Left lung (tissue), 10 donors: Measurements from ENCODE around the gene XCL1. TPM values are rescaled to one million over a fixed set of nuclear protein-coding genes. Genes with fewer than 3 reads are reported as not detected.
"Not testable (repeated sequence)": the region's sequence is repeated elsewhere in the genome, so short reads cannot be mapped to it uniquely, and the experiment has no call there.

Experiments used
- ATAC-seq: fragments of 200-7000 bp; cut with Tn5 transposase; one replicate; pipeline ENCODE4 v1.9.1; 2020; ENCODE audit warnings: moderate library complexity
- DNase-seq, 4 donors: peaks; one replicate each; pipeline ENCODE4 v3.0.0-alpha.2; 2013 to 2020
- H3K27ac ChIP-seq, 2 donors: fragments of 200-600 bp; sonication (generic) in 1 of 2; one replicate each; pipeline versions ENCODE4 v1.5.0 to v1.8.0; 2020 to 2021
- H3K27me3 ChIP-seq, 2 donors: fragments of 200-600 bp; sonication (generic) in 1 of 2; one replicate each; pipeline versions ENCODE4 v1.5.0 to v1.8.0; 2020 to 2021
- H3K36me3 ChIP-seq, 2 donors: fragments of 200-600 bp; sonication (generic) in 1 of 2; one replicate each; pipeline versions ENCODE4 v1.5.0 to v1.8.0; 2020 to 2021
- H3K4me1 ChIP-seq, 2 donors: fragments of 200-600 bp; one replicate each; pipeline ENCODE4 v1.8.0; 2021
- H3K4me3 ChIP-seq, 2 donors: fragments of 200-600 bp; sonication (generic) in 1 of 2; one replicate each; pipeline versions ENCODE4 v1.5.0 to v1.8.0; 2020 to 2021; ENCODE audit warnings: mild to moderate bottlenecking in 1 of 2
- H3K9me3 ChIP-seq, 2 donors: fragments of 200-600 bp; sonication (generic) in 1 of 2; one replicate each; pipeline versions ENCODE4 v1.5.0 to v1.8.0; 2020 to 2021
- intact Hi-C, 2 donors: fragments of 100-400 bp; cut with DNase I; formaldehyde crosslinking; loops; one replicate each; pipeline versions ENCODE4 v1.11.2 to v1.14.2; 2022
- polyA plus RNA-seq, 6 donors: library from polyadenylated mRNA; unstranded; fragments of 120-200 nt; gene quantifications; one replicate each; pipeline ENCODE4 v1.2.1, GENCODE V29; 2013; ENCODE audit not compliant: insufficient read length in 6 of 6
- total RNA-seq, 2 donors: library from RNA; stranded (reverse); fragmentation: NEBNext Ultra II Directional; extraction: Animal tissue kit (Norgen Biotek cat#: 25700); gene quantifications; one replicate each; pipeline ENCODE4 v1.2.1, GENCODE V29; 2021
- TF ChIP-seq, protein P1 (sequence below), 2 donors: fragments of 200-600 bp; sonication (generic) in 1 of 2; IDR thresholded peaks; one replicate each; pipeline versions ENCODE4 v1.5.0 to v1.8.0; 2021; ENCODE audit warnings: antibody characterized with exemption in 2 of 2
- donor health status: DM: no; HTN: yes; CAD: no.
- donor health status: DM: no; HTN: no; CAD: no.

XCL1 gene
- total and polyA plus RNA-seq, 8 donors, result 0.20 to 0.73 (median 0.36) TPM; not detected in 1

DNA sequence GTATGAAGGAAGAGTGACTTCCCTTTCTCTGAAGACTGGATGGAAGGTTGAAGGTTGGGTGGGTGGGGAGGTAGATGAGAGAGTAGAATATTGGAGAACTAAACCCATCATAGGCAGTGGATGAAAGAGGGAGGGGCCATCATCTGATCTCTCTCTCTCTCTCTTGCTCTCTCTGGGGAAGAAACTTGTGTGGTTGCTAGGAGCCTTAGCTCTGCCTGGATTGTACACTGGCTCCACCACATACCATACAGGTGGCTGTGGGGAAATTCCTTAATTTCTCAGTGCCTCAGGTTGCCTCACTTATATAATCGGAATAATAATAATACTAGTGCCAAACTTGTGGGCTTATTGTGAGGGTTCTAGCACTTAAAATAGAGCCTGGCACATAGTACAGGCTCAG is 9.5 kb downstream of the XCL1 start:
- Histone ChIP-seq H3K4me3 (no peak overlapping the region), H3K36me3 (no peaks in the 10 kb centered on the region), H3K9me3 (no peaks in the 10 kb centered on the region), H3K27ac (no peak overlapping the region), H3K27me3 (no peaks in the 10 kb centered on the region), H3K4me1 (no peaks in the 10 kb centered on the region)
- intact Hi-C loops, result no loop called here
- no peak for ATAC-seq
- no peak for DNase-seq
- TF ChIP-seq, protein P1, sequence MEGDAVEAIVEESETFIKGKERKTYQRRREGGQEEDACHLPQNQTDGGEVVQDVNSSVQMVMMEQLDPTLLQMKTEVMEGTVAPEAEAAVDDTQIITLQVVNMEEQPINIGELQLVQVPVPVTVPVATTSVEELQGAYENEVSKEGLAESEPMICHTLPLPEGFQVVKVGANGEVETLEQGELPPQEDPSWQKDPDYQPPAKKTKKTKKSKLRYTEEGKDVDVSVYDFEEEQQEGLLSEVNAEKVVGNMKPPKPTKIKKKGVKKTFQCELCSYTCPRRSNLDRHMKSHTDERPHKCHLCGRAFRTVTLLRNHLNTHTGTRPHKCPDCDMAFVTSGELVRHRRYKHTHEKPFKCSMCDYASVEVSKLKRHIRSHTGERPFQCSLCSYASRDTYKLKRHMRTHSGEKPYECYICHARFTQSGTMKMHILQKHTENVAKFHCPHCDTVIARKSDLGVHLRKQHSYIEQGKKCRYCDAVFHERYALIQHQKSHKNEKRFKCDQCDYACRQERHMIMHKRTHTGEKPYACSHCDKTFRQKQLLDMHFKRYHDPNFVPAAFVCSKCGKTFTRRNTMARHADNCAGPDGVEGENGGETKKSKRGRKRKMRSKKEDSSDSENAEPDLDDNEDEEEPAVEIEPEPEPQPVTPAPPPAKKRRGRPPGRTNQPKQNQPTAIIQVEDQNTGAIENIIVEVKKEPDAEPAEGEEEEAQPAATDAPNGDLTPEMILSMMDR (IDR thresholded peaks at IDR 0.05), result no peak

DNA sequence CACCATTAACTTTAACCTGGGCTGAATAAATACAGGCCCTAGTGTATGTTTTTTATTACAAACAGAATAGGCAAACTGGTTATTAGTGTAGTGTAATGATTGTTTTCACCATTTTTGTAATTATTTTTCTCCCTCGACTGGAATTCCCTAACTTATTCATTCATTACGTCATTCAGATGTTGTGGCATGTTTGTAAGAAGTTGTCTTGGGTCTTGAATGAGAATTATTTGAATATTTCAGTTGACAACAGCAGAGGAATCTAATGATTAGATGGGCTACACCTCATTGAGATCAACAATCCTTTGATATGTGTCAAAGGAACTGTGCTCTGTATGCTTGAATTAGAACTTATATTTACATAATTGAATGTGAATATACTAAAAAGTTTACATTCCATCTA is 12.8 kb downstream of the XCL1 start:
- intact Hi-C loops, result no loop called here
- TF ChIP-seq, protein P1 (IDR thresholded peaks at IDR 0.05), result no peak
- DNase-seq (no peak), ATAC-seq (no peak)
- Histone ChIP-seq H3K9me3 (no peaks in the 10 kb centered on the region), H3K4me3 (no peak overlapping the region), H3K27ac (no peak overlapping the region), H3K27me3 (no peaks in the 10 kb centered on the region), H3K36me3 (no peaks in the 10 kb centered on the region), H3K4me1 (no peaks in the 10 kb centered on the region)

DNA sequence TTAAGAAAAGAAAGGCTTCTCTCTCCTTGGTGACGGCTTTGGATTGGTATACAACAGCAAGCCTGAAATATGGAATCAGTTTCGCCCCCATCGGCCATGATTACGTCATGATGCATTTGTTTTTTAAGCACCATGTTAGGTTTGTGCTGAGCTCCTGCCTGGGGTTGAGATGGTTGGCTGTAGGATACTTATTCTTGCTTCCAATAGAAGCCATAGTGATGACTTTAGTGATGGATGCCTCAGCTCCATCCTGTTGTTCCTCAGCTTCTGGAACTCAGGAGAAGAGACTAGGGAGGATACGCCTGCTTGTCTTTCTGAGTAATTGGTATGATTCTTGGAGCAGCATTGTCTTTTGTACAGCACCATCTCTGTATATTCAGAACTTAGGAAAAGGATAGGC is 14.7 kb downstream of the XCL1 start:
- DNase-seq, result no peak
- H3K4me3 ChIP-seq, result no peak overlapping the region
- TF ChIP-seq, protein P1 (IDR thresholded peaks at IDR 0.05), result no peak
- no peaks in the 10 kb centered on the region for H3K9me3 ChIP-seq
- no peaks in the 10 kb centered on the region for H3K4me1 ChIP-seq
- H3K27me3 ChIP-seq, result no peaks in the 10 kb centered on the region
- no peak overlapping the region for H3K27ac ChIP-seq
- intact Hi-C loops, result no loop called here
- no peaks in the 10 kb centered on the region for H3K36me3 ChIP-seq
- no peak for ATAC-seq

GRCh38 chr1:168591641-168592250 is 15.3 kb downstream of the XCL1 start:
- ATAC-seq (no peak), DNase-seq (no peak)
- no peak overlapping the region for H3K4me3 ChIP-seq
- no peaks in the 10 kb centered on the region for H3K36me3 ChIP-seq
- H3K4me1 ChIP-seq, result no peaks in the 10 kb centered on the region
- TF ChIP-seq, protein P1 (IDR thresholded peaks at IDR 0.05), result no peak
- no peaks in the 10 kb centered on the region for H3K9me3 ChIP-seq
- no peaks in the 10 kb centered on the region for H3K27me3 ChIP-seq
- intact Hi-C loops, result no loop called here
- no peak overlapping the region for H3K27ac ChIP-seq

- H3K36me3 ChIP-seq, H3K4me1 ChIP-seq, H3K27ac ChIP-seq, H3K4me3 ChIP-seq, H3K27me3 ChIP-seq, ATAC-seq, intact Hi-C loops, H3K9me3 ChIP-seq, DNase-seq: not testable (repeated sequence)
Observed at GRCh38 chr1:168595403-168595802, 19.0 kb downstream of the XCL1 start.

DNA sequence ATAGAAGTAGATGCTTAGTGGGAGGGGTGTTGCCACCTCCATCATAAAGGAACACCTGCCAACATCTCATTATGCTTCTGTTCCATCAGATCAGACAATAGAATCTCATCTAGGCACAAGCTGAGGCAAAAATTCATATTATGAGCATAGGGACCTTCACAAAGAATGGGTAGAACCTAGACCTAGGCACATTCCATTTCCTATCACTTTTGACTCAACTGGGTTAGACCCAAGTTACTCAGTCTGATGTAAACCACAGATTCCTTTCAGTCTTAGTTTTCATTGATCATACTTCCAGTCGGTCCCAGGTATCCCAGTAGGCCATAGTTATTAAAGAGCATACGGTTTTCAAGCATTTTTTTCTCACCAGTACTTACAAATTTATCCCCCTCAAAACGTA is 21.7 kb downstream of the XCL1 start:
- Histone ChIP-seq H3K27ac (no peak overlapping the region), H3K9me3 (no peaks in the 10 kb centered on the region), H3K27me3 (no peaks in the 10 kb centered on the region), H3K36me3 (no peaks in the 10 kb centered on the region), H3K4me1 (no peaks in the 10 kb centered on the region), H3K4me3 (no peak overlapping the region)
- ATAC-seq, result no peak
- intact Hi-C loops, result no loop called here
- TF ChIP-seq, protein P1 (IDR thresholded peaks at IDR 0.05), result no peak
- no peak for DNase-seq
